ENCODE measurements around the gene GOLT1A. TPM values are rescaled to one million over a fixed set of nuclear protein-coding genes. Genes with fewer than 3 reads are reported as not detected.

GOLT1A gene
- total RNA-seq, 4 donors from 2014 or later = 1.1 to 1.3 TPM; not detected in 2

- TF ChIP-seq CTCF (IDR thresholded peaks at IDR 0.05 in 4 of 5, conservative IDR thresholded peaks at IDR 0.05 in 1 of 5) (no peak), POLR2A (IDR thresholded peaks at IDR 0.05) (no peak)
- no peak overlapping the region for H3K4me3 ChIP-seq
- H3K27me3 ChIP-seq = peaks cover 7 to 28% (median 20%) of the 10 kb centered on the region in 3 donors
- intact Hi-C loops (cut with DNase I; ENCODE audit: low total_unique reads) (no loop called here), in situ Hi-C loops (cut with MboI; ENCODE audit: low sequenced_read_pairs in 4 of 4) (loop anchor here in 1 of 4 donors (25.0 kb wide), 1 partner anchor 359 kb away; the partner anchor contains the start of gene MDM4)
- no peaks in the 10 kb centered on the region for H3K36me3 ChIP-seq
- H3K4me1 ChIP-seq = peaks cover 5 to 7% of the 10 kb centered on the region in 2 donors
- DNase-seq (no peak), ATAC-seq (no peak)
- H3K9me3 ChIP-seq = no peaks in the 10 kb centered on the region
- H3K27ac ChIP-seq = no peak overlapping the region
Observed at GRCh38 chr1:204153667-204154066, 60.1 kb downstream of the GOLT1A start.

- no peak for TF ChIP-seq POLR2A (IDR thresholded peaks at IDR 0.05)
- TF ChIP-seq CTCF (IDR thresholded peaks at IDR 0.05 in 4 of 5, conservative IDR thresholded peaks at IDR 0.05 in 1 of 5) = no peak
- intact Hi-C loops (cut with DNase I; ENCODE audit: low total_unique reads) = no loop called here
- in situ Hi-C loops (cut with MboI; ENCODE audit: low sequenced_read_pairs in 4 of 4) = loop anchor here in 1 of 4 donors (25.0 kb wide), 1 partner anchor 360 kb away; the partner anchor contains the start of gene MDM4
- peaks cover 5 to 7% of the 10 kb centered on the region in 2 donors for H3K4me1 ChIP-seq
- H3K36me3 ChIP-seq = no peaks in the 10 kb centered on the region
- H3K27ac ChIP-seq = no peak overlapping the region
- no peak for DNase-seq
- peaks cover 7 to 28% (median 20%) of the 10 kb centered on the region in 3 donors for H3K27me3 ChIP-seq
- ATAC-seq = no peak
- H3K4me3 ChIP-seq = peak overlapping the region; percentile 46 to 59 (median 50)
- H3K9me3 ChIP-seq = no peaks in the 10 kb centered on the region
Observed at GRCh38 chr1:204152310-204153044, 61.3 kb downstream of the GOLT1A start.

- no peaks in the 10 kb centered on the region for H3K9me3 ChIP-seq
- intact Hi-C loops (cut with DNase I; ENCODE audit: low total_unique reads) (no loop called here), in situ Hi-C loops (cut with MboI; ENCODE audit: low sequenced_read_pairs in 4 of 4) (loop anchor here in 1 of 4 donors (25.0 kb wide), 1 partner anchor 361 kb away; the partner anchor contains the start of gene MDM4)
- peaks cover 7 to 28% (median 20%) of the 10 kb centered on the region in 3 donors for H3K27me3 ChIP-seq
- H3K36me3 ChIP-seq = no peaks in the 10 kb centered on the region
- H3K27ac ChIP-seq = peak within 1 kb of the TSS; percentile 43 to 67 (median 59)
- ATAC-seq (peak; percentile 26 to 31), DNase-seq (no peak)
- H3K4me3 ChIP-seq = peak within 1 kb of the TSS; percentile 57 to 64 (median 60)
- peaks cover 5 to 7% of the 10 kb centered on the region in 2 donors for H3K4me1 ChIP-seq
- TF ChIP-seq POLR2A (IDR thresholded peaks at IDR 0.05) (no peak), CTCF (IDR thresholded peaks at IDR 0.05 in 4 of 5, conservative IDR thresholded peaks at IDR 0.05 in 1 of 5) (no peak)
Observed at GRCh38 chr1:204151552-204152309, 62.1 kb downstream of the GOLT1A start, which contains the start of gene ETNK2. Gene ETNK2 (minus strand): TSS chr1:204152044. CDS start chr1:204151852, 192 bp downstream.

DNA sequence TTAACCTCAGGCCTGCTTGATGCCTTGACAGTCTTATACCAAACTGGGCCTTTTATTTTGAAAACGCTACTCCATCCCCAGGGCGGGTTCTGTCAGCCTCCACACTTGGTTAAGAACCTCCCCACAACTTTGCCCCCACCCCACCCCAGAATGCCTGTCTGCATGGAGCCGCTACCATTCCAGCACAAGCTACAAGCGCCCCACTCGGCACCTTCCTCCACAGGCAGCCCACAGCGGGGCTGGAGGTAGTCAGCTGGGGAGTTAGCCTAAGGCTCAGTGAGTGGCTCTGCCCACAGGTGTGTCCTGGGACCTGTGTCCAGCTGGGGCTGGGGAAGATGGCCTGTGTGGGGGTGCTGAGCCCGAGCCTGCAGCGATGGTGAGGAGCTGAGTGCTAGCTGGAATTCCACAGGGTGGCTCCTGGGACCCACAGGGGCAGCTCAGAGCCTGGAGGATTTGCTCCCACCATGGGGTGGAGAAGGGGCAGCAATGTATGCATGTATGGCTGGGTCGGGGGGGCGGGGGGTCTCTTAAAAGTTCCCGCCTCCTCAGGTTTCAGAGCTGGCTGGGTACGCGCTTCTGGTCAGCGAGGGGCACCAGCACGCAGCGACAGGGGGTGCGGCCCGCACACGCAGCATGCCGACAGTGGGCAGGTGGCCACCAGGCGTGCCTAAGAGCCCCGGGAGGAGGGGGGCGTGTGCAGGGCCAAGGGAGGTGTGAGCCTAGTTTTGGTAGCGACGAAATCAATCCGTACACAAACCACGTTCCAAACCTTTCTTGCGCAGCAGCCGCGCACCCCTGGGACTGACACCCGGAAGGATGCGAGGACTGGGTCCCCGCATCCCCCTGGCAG, 62.9 kb downstream of the GOLT1A start:
- DNase-seq = peak in 1 of 2 donors; percentile 16

More for the DNA sequence above, 62.9 kb downstream of the GOLT1A start:
- H3K4me3 ChIP-seq = peak overlapping the region; percentile 57 to 64 (median 60)
- peak overlapping the region; percentile 43 to 67 (median 59) for H3K27ac ChIP-seq
- ATAC-seq = peak in 1 of 2 donors; percentile 26
- H3K36me3 ChIP-seq = no peaks in the 10 kb centered on the region
- peaks cover 5 to 7% of the 10 kb centered on the region in 2 donors for H3K4me1 ChIP-seq
- in situ Hi-C loops (cut with MboI; ENCODE audit: low sequenced_read_pairs in 4 of 4) = loop anchor here in 1 of 4 donors (25.0 kb wide), 1 partner anchor 361 kb away; the partner anchor contains the start of gene MDM4
- no peaks in the 10 kb centered on the region for H3K9me3 ChIP-seq
- no peak for TF ChIP-seq POLR2A (IDR thresholded peaks at IDR 0.05)
- peaks cover 7 to 28% (median 20%) of the 10 kb centered on the region in 3 donors for H3K27me3 ChIP-seq
- intact Hi-C loops (cut with DNase I; ENCODE audit: low total_unique reads) = no loop called here
